CD4-positive, alpha-beta T cell treated with Interleukin-17A for 1 hour (primary cell): ENCODE results near the gene TMEM191C.
"Not testable (repeated sequence)": the region's sequence is repeated elsewhere in the genome, so short reads cannot be mapped to it uniquely, and the experiment has no call there.

ENCODE experiments used
- DNase-seq: peaks from one replicate; pipeline ENCODE4 v3.0.0-alpha.2; 2020

The TMEM191C gene

DNA sequence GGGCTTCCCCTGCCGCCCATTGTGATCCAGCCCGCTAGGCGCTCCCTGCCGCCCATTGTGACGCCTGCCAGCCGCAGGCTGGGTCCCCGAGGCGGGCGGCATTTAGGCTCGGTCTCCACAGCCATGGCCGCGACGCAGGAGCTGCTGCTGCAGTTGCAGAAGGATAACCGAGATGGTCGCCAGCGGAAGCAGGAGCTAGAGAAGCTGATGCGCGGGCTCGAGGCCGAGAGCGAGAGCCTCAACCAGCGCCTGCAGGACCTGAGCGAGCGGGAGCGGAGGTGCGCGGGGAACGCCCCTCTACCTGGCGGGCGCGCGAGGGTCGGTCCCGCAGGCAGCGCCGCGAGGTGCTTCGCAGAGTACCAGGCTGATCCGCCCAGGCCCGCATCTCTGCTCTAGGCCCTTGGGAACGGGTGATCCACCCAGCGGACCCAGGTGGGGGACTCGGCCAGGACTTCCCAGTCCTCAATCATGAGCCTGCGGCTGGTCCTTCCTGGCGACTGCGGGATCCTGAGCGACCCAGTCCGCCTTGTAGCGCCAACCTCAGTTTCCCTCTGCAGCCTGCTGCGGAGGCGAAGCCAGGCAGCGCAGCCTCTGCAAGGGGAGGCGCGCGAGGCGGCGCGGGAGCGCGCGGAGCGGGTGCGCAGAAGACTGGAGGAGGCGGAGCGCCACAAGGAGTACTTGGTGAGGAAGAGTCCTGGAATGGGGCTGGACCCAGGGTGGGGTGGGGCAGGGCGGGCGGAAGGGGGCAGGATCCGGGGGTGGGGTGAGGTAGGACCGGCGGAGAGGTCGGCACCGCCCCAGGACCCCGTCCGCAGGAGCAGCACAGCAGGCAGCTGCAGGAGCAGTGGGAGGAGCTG lies at the start of gene TMEM191C:
Gene TMEM191C, plus strand, starts transcription at position 51 of the 857 bp plus-strand sequence. Its CDS starts 73 bp downstream, at position 124.
- not testable (repeated sequence) for DNase-seq

DNA sequence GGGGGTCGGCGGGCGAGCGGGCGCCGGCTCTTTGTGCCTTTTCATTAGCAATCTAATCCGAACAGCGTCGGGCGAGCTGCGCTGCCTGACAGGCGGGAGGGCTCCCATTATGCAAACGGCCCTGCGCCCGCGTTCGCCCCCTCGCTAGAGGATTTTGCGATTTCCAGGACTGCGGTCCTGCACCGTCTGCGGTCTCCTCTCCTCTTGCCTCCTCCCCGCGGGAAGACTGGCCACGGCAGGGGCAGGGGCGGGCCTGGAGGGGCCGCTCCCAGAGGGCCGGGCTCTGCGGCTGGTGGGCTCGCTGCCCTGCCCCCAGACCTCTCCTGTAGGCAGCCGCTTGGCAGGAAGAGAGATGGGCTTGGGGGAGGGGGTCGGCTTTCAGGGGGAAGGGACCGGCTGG lies 49.3 kb upstream of the TMEM191C start:
- DNase-seq: peak; percentile 15

DNA sequence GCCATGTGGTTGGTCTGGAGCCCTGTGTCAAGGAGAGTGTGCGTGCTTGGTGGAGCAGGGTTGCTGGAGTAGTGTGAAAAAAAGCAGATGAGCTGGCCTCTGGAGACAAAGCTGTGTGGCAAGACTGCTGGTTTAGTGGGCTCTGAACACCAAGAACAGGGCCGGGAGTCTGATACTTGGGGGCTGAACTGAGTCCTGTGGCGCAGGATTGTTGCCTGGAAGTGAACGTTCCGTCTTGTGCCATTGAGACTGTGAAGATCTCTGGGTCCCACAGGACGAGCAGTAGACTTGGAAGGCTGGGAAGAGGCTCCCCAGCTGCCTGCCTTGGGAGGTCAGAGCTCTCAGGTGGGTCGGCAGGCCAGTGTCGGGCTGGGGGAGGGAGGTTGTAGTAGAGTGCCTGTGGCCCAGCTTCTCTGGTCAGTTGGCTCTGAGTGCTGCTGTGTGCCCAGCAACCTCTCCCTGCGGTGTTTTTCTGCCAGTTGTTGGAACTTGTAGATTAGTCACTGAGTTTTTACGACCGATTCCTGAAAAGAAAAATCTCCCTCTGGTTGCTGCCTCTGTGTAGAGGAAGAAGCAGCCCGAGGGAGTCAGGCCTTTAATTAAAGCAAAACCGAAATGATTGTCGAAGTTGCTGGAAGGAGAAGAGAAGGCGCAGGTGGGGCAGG lies 48.1 kb upstream of the TMEM191C start:
- not testable (repeated sequence) for DNase-seq

GRCh38 chr22:21420180-21420763 lies 46.9 kb upstream of the TMEM191C start:
- DNase-seq: peak; percentile 25

- DNase-seq: not testable (repeated sequence)
These were observed 43.0 kb upstream of the TMEM191C start for GRCh38 chr22:21424084-21424709.

GRCh38 chr22:21434378-21435233 lies 32.6 kb upstream of the TMEM191C start:
- not testable (repeated sequence) for DNase-seq

- DNase-seq: not testable (repeated sequence)
These were observed 31.0 kb upstream of the TMEM191C start for GRCh38 chr22:21435998-21436810.

- not testable (repeated sequence) for DNase-seq
These were observed 29.2 kb upstream of the TMEM191C start for GRCh38 chr22:21438013-21438412.

DNA sequence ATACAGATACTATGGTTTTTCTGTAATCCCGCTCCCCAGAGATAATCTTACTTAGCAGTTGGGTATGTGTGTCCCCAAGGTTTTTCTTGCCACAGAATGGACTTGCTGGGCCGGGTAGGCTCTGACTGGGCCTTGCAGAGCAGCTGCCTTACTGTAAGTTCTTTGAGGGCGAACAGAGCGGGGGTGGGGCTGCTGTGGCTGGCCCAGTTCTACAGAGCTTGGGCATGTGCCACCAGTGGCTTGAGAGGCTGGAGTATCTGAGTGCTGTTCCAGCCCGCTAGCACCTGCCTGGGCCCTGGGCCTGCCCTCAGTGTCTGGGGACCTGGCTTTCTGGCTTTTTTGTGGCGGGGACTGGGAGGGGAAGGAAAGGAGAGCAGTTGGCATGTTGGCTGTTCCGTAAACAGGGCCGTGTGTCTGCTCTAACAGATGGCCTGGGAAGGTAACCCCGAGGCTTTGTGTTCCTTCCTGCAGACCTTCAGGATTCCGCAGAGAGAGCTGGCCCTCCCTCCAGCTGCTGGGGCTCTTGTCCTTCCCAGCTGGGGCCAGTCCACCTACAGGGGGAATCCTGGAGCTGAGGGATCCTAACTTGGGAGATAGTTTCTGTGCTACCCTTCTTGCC lies 27.1 kb upstream of the TMEM191C start:
- DNase-seq: not testable (repeated sequence)

- not testable (repeated sequence) for DNase-seq
These were observed 26.5 kb upstream of the TMEM191C start for GRCh38 chr22:21440676-21441075.

- not testable (repeated sequence) for DNase-seq
These were observed 26.0 kb upstream of the TMEM191C start for GRCh38 chr22:21441170-21441569.

- not testable (repeated sequence) for DNase-seq
These were observed 25.1 kb upstream of the TMEM191C start for GRCh38 chr22:21442123-21442522.

GRCh38 chr22:21442646-21443045 lies 24.5 kb upstream of the TMEM191C start:
- DNase-seq: not testable (repeated sequence)

- DNase-seq: peak; percentile 0
These were observed 24.0 kb upstream of the TMEM191C start for GRCh38 chr22:21443057-21443734.

GRCh38 chr22:21443735-21444421 lies 23.3 kb upstream of the TMEM191C start:
- no peak for DNase-seq

- DNase-seq: no peak
These were observed 22.3 kb upstream of the TMEM191C start for GRCh38 chr22:21444701-21445436.

DNA sequence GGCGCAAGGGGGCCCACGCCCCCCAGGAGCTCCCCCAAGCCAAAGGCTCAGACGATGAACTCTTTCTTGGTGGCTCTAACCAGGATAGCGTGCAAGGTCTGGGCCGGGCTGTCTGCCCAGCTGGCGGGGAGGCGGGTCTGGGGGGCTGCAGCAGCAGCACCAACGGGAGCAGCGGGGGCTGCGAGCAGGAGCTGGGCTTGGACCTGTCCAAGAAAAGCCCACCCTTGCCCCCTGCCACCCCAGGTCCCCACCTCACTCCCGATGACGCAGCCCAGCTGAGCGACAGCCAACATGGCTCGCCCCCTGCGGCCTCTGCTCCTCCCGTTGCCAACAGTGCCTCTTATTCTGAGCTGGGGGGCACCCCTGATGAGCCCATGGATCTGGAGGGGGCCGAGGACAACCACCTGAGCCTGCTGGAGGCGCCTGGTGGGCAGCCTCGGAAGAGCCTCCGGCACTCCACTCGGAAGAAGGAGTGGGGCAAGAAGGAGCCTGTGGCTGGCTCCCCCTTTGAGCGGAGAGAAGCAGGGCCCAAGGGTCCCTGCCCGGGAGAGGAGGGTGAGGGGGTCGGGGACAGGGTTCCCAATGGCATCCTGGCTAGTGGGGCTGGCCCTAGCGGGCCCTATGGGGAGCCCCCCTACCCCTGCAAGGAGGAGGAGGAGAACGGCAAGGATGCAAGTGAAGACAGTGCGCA lies 21.6 kb upstream of the TMEM191C start:
- no peak for DNase-seq
